Activated naive CD4-positive, alpha-beta T cell (primary cell): Measurements from ENCODE around the gene USP17L18.
"Not testable (repeated sequence)": the region's sequence is repeated elsewhere in the genome, so short reads cannot be mapped to it uniquely, and the experiment has no call there.

Experiments used
- DNase-seq, 4 experiments: peaks; one replicate each; lab custom pipeline; 2025; lab: John Stamatoyannopoulos, UW

USP17L18 gene

DNA sequence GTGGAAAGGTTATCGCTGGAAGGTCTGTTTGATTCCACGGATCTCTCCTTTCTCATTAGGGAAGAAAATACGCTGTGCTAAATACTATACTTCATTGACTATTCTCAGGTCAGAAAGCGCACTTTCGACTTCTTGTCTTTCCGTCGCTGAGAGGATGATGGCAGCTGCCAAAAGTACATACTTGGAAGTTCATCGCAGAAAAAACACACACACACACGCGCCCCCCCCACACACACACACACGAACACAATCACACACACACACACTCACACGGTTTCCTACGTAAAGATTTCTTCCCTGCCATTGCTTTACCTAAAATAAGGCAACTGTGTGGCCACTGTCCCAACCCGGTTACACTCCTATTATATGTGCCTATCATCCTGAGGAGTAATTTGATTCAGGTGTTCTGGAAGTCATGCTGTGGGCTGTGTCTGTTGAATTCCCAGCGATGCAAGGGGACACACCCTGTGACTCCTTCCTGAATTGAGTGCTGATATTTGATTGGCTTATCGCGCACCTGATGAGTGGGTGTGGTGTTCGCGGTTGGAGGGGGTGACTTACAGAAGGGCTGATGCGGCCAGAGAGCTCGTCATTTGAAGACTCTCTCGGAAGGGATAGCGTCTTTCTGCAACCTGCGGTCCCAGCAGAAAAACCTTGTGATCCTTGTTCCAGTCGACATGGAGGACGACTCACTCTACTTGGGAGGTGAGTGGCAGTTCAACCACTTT lies at the start of gene USP17L18:
Gene USP17L18, plus strand, starts transcription at position 678 of the 728 bp plus-strand sequence. Its CDS starts 0 bp downstream, at position 678.
- not testable (repeated sequence) for DNase-seq

DNA sequence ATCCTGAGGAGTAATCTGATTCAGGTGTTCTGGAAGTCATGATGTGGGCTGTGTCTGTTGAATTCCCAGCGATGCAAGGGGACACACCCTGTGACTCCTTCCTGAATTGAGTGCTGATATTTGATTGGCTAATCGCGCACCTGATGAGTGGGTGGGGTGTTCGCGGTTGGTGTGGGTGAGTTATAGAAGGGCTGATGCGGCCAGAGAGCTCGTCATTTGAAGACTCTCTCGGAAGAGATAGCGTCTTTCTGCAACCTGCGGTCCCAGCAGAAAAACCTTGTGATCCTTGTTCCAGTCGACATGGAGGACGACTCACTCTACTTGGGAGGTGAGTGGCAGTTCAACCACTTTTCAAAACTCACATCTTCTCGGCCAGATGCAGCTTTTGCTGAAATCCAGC lies 38.1 kb upstream of the USP17L18 start, which contains the start of gene USP17L10:
Gene USP17L10, plus strand, starts transcription at position 301 of the 400 bp plus-strand sequence. Its CDS starts 0 bp downstream, at position 301.
- DNase-seq, result not testable (repeated sequence)

GRCh38 chr4:9214701-9215100 lies 33.7 kb upstream of the USP17L18 start:
- not testable (repeated sequence) for DNase-seq

- not testable (repeated sequence) for DNase-seq
These were observed 33.3 kb upstream of the USP17L18 start, which contains the start of gene USP17L11 for GRCh38 chr4:9215105-9215504. Gene USP17L11, plus strand, starts transcription at chr4:9215405. Its CDS starts 0 bp downstream, at chr4:9215405.

- DNase-seq, result not testable (repeated sequence)
These were observed 28.6 kb upstream of the USP17L18 start, which contains the start of gene USP17L12 for GRCh38 chr4:9219852-9220251. Gene USP17L12, plus strand, starts transcription at chr4:9220152. Its CDS starts 0 bp downstream, at chr4:9220152.

DNA sequence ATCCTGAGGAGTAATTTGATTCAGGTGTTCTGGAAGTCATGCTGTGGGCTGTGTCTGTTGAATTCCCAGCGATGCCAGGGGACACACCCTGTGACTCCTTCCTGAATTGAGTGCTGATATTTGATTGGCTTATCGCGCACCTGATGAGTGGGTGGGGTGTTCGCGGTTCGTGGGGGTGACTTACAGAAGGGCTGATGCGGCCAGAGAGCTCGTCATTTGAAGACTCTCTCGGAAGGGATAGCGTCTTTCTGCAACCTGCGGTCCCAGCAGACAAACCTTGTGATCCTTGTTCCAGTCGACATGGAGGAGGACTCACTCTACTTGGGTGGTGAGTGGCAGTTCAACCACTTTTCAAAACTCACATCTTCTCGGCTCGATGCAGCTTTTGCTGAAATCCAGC lies 23.8 kb upstream of the USP17L18 start, which contains the start of gene USP17L13:
Gene USP17L13, plus strand, starts transcription at position 301 of the 400 bp plus-strand sequence. Its CDS starts 0 bp downstream, at position 301.
- not testable (repeated sequence) for DNase-seq

GRCh38 chr4:9230249-9230648 lies 18.2 kb upstream of the USP17L18 start:
- DNase-seq, result not testable (repeated sequence)

DNA sequence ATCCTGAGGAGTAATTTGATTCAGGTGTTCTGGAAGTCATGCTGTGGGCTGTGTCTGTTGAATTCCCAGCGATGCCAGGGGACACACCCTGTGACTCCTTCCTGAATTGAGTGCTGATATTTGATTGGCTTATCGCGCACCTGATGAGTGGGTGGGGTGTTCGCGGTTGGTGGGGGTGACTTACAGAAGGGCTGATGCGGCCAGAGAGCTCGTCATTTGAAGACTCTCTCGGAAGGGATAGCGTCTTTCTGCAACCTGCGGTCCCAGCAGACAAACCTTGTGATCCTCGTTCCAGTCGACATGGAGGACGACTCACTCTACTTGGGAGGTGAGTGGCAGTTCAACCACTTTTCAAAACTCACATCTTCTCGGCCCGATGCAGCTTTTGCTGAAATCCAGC lies 14.3 kb upstream of the USP17L18 start, which contains the start of gene USP17L15:
Gene USP17L15, plus strand, starts transcription at position 301 of the 400 bp plus-strand sequence. Its CDS starts 0 bp downstream, at position 301.
- DNase-seq, result not testable (repeated sequence)

DNA sequence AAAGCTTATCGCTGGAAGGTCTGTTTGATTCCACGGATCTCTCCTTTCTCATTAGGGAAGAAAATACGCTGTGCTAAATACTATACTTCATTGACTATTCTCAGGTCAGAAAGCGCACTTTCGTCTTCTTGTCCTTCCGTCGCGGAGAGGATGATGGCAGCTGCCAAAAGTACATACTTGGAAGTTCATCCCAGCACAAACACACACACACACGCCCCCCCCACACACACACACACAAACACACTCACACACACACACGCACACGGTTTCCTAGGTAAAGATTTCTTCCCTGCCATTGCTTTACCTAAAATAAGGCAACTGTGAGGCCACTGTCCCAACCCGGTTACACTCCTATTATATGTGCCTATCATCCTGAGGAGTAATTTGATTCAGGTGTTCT lies 10.0 kb upstream of the USP17L18 start:
- DNase-seq, result not testable (repeated sequence)

GRCh38 chr4:9243579-9243978 lies 4.9 kb upstream of the USP17L18 start, which contains the start of gene USP17L17:
Gene USP17L17, plus strand, starts transcription at chr4:9243879. Its CDS starts 0 bp downstream, at chr4:9243879.
- DNase-seq, result not testable (repeated sequence)

DNA sequence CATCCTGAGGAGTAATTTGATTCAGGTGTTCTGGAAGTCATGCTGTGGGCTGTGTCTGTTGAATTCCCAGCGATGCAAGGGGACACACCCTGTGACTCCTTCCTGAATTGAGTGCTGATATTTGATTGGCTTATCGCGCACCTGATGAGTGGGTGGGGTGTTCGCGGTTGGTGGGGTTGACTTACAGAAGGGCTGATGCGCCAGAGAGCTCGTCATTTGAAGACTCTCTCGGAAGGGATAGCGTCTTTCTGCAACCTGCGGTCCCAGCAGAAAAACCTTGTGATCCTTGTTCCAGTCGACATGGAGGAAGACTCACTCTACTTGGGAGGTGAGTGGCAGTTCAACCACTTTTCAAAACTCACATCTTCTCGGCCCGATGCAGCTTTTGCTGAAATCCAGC lies 4.6 kb downstream of the USP17L18 start, which contains the start of gene USP17L19:
Gene USP17L19, plus strand, starts transcription at position 301 of the 400 bp plus-strand sequence. Its CDS starts 0 bp downstream, at position 301.
- not testable (repeated sequence) for DNase-seq

DNA sequence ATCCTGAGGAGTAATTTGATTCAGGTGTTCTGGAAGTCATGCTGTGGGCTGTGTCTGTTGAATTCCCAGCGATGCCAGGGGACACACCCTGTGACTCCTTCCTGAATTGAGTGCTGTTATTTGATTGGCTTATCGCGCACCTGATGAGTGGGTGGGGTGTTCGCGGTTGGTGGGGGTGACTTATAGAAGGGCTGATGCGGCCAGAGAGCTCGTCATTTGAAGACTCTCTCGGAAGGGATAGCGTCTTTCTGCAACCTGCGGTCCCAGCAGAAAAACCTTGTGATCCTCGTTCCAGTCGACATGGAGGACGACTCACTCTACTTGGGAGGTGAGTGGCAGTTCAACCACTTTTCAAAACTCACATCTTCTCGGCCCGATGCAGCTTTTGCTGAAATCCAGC lies 9.4 kb downstream of the USP17L18 start, which contains the start of gene USP17L20:
Gene USP17L20, plus strand, starts transcription at position 301 of the 400 bp plus-strand sequence. Its CDS starts 0 bp downstream, at position 301.
- not testable (repeated sequence) for DNase-seq

DNA sequence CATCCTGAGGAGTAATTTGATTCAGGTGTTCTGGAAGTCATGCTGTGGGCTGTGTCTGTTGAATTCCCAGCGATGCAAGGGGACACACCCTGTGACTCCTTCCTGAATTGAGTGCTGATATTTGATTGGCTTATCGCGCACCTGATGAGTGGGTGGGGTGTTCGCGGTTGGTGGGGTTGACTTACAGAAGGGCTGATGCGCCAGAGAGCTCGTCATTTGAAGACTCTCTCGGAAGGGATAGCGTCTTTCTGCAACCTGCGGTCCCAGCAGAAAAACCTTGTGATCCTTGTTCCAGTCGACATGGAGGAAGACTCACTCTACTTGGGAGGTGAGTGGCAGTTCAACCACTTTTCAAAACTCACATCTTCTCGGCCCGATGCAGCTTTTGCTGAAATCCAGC lies 14.1 kb downstream of the USP17L18 start, which contains the start of gene USP17L21:
Gene USP17L21, plus strand, starts transcription at position 301 of the 400 bp plus-strand sequence. Its CDS starts 0 bp downstream, at position 301.
- DNase-seq, result not testable (repeated sequence)

DNA sequence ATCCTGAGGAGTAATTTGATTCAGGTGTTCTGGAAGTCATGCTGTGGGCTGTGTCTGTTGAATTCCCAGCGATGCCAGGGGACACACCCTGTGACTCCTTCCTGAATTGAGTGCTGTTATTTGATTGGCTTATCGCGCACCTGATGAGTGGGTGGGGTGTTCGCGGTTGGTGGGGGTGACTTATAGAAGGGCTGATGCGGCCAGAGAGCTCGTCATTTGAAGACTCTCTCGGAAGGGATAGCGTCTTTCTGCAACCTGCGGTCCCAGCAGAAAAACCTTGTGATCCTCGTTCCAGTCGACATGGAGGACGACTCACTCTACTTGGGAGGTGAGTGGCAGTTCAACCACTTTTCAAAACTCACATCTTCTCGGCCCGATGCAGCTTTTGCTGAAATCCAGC lies 18.9 kb downstream of the USP17L18 start, which contains the start of gene USP17L22:
Gene USP17L22, plus strand, starts transcription at position 301 of the 400 bp plus-strand sequence. Its CDS starts 0 bp downstream, at position 301.
- DNase-seq, result not testable (repeated sequence)

GRCh38 chr4:9271719-9272118 lies 23.3 kb downstream of the USP17L18 start:
- DNase-seq, result not testable (repeated sequence)
